GM12878 (cell line): ENCODE data around the gene RENBP.

Source experiments
- CTCF ChIP-seq, 3 experiments: IDR thresholded peaks in 2 of 3; conservative IDR thresholded peaks in 1 of 3; 2 replicates each; pipeline ENCODE4 v1.5.1; 2011; ENCODE audit warnings: low read depth in 3 of 3, low read length in 3 of 3, mild to moderate bottlenecking in 3 of 3, control low read depth in 2 of 3, moderate library complexity in 2 of 3, inconsistent platforms in 1 of 3, mixed read lengths in 1 of 3; ENCODE audit not compliant: control insufficient read depth in 2 of 3, insufficient read depth in 1 of 3; ENCODE audit errors: extremely low read depth in 1 of 3
- EZH2 ChIP-seq: IDR thresholded peaks from 2 replicates; pipeline ENCODE4 v1.6.1; 2012; ENCODE audit warnings: low read depth, mild to moderate bottlenecking, control low read depth, inconsistent platforms, low read length, borderline replicate concordance; ENCODE audit not compliant: control insufficient read depth
- NRF1 ChIP-seq: conservative IDR thresholded peaks from 2 replicates; pipeline ENCODE4 v1.6.1; 2011; ENCODE audit warnings: mild to moderate bottlenecking, low read depth, low read length, improper control_type of control experiment
- POLR2A ChIP-seq: IDR thresholded peaks from 2 replicates; pipeline ENCODE4 v1.6.1; 2011; ENCODE audit warnings: low read depth, mild to moderate bottlenecking, low read length
- POLR2AphosphoS2 ChIP-seq: IDR thresholded peaks from 2 replicates; pipeline ENCODE4 v1.6.1; 2011; ENCODE audit warnings: low read depth, mild to moderate bottlenecking, low read length, improper control_type of control experiment, moderate library complexity

DNA sequence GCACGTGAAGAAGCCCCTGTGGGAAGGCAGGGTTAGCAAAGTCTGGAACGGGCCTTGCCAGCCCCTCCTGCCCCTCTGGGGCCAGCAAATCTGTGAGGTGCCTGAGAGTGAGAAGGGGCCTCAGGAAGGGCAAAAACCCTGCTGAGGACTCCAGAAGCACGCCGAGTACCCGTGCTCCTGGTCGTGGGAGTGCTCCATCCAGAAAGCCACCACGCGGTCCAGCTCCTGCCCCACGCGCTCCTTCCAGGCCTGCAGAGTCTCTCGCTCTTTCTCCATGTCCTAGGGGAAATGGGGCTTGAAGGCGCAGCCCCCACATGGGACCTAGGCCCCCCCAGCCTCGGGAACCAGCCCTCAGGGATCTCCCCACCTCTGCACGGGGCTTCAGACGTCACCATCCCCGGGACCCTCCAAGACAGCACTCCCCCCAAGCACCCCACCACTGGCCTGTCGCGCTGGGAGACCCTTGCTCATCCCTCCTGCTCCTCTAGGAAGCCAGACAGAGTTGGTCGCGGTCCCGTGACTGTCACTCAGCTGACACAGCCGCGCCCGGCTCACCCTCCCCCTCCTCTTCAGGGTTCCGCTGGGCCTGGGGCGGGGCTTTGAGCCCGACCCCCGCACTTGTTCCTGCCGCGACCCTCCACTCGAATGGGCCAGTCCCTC is at the start of gene RENBP:
- TF ChIP-seq CTCF (IDR thresholded peaks at IDR 0.05 in 2 of 3, conservative IDR thresholded peaks at IDR 0.05 in 1 of 3; ENCODE audit: control insufficient read depth in 2 of 3, extremely low read depth in 1 of 3, insufficient read depth in 1 of 3, low read depth in 3 of 3, low read length in 3 of 3) (no peak), EZH2 (no peak), POLR2A (no peak), POLR2AphosphoS2 (no peak), NRF1 (no peak)
